GM12878 (cell line): ENCODE results near the gene MRTFA. TPM values are rescaled to one million over a fixed set of nuclear protein-coding genes. Genes with fewer than 3 reads are reported as not detected.

Experiments used
- BRCA1 ChIP-seq: IDR thresholded peaks from 2 replicates; pipeline ENCODE4 v1.6.1; 2011; ENCODE audit warnings: low read depth, low read length, improper control_type of control experiment
- CBFB ChIP-seq: IDR thresholded peaks from 2 replicates; pipeline ENCODE4 v1.6.1; 2016; ENCODE audit warnings: antibody characterized with exemption, low read depth
- CHD1 ChIP-seq: IDR thresholded peaks from 2 replicates; pipeline ENCODE4 v1.6.1; 2012; ENCODE audit warnings: low read depth, low read length, improper control_type of control experiment
- CHD2 ChIP-seq: IDR thresholded peaks from 2 replicates; pipeline ENCODE4 v1.6.1; 2011; ENCODE audit warnings: low read depth, low read length, improper control_type of control experiment, borderline replicate concordance
- CHD4 ChIP-seq: fragments of 200-600 bp; sonication (generic); IDR thresholded peaks from 2 replicates; pipeline ENCODE4 v1.6.1; 2016; ENCODE audit warnings: mild to moderate bottlenecking
- CREM ChIP-seq: IDR thresholded peaks from 2 replicates; pipeline ENCODE4 v1.6.1; 2014; ENCODE audit warnings: antibody characterized with exemption, low read depth
- E2F4 ChIP-seq: IDR thresholded peaks from 2 replicates; pipeline ENCODE4 v1.6.1; 2012; ENCODE audit warnings: low read depth, low read length, improper control_type of control experiment
- E4F1 ChIP-seq: fragments of 450-650 bp; IDR thresholded peaks from 2 replicates; pipeline ENCODE4 v1.6.1; 2018; ENCODE audit warnings: borderline replicate concordance, mild to moderate bottlenecking; ENCODE audit not compliant: partially characterized antibody
- FOXK2 ChIP-seq: fragments of 450-650 bp; IDR thresholded peaks from 2 replicates; pipeline ENCODE4 v1.6.1; 2017; ENCODE audit warnings: mild to moderate bottlenecking, moderate library complexity
- GABPA ChIP-seq: IDR thresholded peaks from 2 replicates; pipeline ENCODE4 v1.6.1; 2014; ENCODE audit warnings: antibody characterized with exemption, low read depth, mild to moderate bottlenecking, inconsistent platforms
- HDAC6 ChIP-seq: fragments of 200-600 bp; sonication (generic); IDR thresholded peaks from one replicate; pipeline ENCODE4 v1.8.0; 2017; ENCODE audit warnings: antibody characterized with exemption; ENCODE audit not compliant: unreplicated experiment
- IKZF2 ChIP-seq, 2 experiments: fragments of 450-650 bp; IDR thresholded peaks; 2 replicates each; pipeline ENCODE4 v1.6.1; 2017; ENCODE audit warnings: mild to moderate bottlenecking in 2 of 2, moderate library complexity in 2 of 2
- JUND ChIP-seq: IDR thresholded peaks from 2 replicates; pipeline ENCODE4 v1.6.1; 2012; ENCODE audit warnings: low read depth, mild to moderate bottlenecking, low read length, improper control_type of control experiment, moderate library complexity
- KDM1A ChIP-seq: fragments of 200-600 bp; sonication (generic); IDR thresholded peaks from 2 replicates; pipeline ENCODE4 v1.6.1; 2016; ENCODE audit warnings: borderline replicate concordance
- LARP7 ChIP-seq: fragments of 450-650 bp; IDR thresholded peaks from 2 replicates; pipeline ENCODE4 v1.6.1; 2017; ENCODE audit warnings: mild to moderate bottlenecking
- NR2C2 ChIP-seq: IDR thresholded peaks from 2 replicates; pipeline ENCODE4 v1.6.1; 2011; ENCODE audit warnings: borderline replicate concordance, low read depth; ENCODE audit not compliant: control insufficient read depth, insufficient read length
- NRF1 ChIP-seq: conservative IDR thresholded peaks from 2 replicates; pipeline ENCODE4 v1.6.1; 2011; ENCODE audit warnings: mild to moderate bottlenecking, low read depth, low read length, improper control_type of control experiment
- PBX3 ChIP-seq: IDR thresholded peaks from 2 replicates; pipeline ENCODE4 v1.6.1; 2011; ENCODE audit warnings: mild to moderate bottlenecking, low read depth, low read length, moderate library complexity; ENCODE audit not compliant: insufficient replicate concordance
- SMAD1 ChIP-seq: fragments of 450-650 bp; IDR thresholded peaks from 2 replicates; pipeline ENCODE4 v1.6.1; 2018; ENCODE audit warnings: mild to moderate bottlenecking, low read depth; ENCODE audit not compliant: partially characterized antibody
- SMAD5 ChIP-seq: IDR thresholded peaks from 2 replicates; pipeline ENCODE4 v1.6.1; 2016; ENCODE audit warnings: antibody characterized with exemption, low read depth
- SP1 ChIP-seq: IDR thresholded peaks from one replicate; pipeline ENCODE4 v1.6.1; 2011; ENCODE audit warnings: low read depth, low read length
- TCF12 ChIP-seq: IDR thresholded peaks from 2 replicates; pipeline ENCODE4 v1.6.1; 2011; ENCODE audit warnings: low read depth, mild to moderate bottlenecking, low read length
- WRNIP1 ChIP-seq: IDR thresholded peaks from 2 replicates; pipeline ENCODE4 v1.6.1; 2011; ENCODE audit warnings: low read depth, low read length, improper control_type of control experiment, borderline replicate concordance
- ZNF24 ChIP-seq: fragments of 450-650 bp; IDR thresholded peaks from 2 replicates; pipeline ENCODE4 v1.6.1; 2017; ENCODE audit warnings: antibody characterized with exemption, mild to moderate bottlenecking
- ZNF274 ChIP-seq: IDR thresholded peaks from one replicate; pipeline ENCODE4 v1.8.0; 2011; ENCODE audit not compliant: insufficient read length, insufficient read depth
- polyA plus RNA-seq, 11 experiments: library from polyadenylated mRNA; depleted of rRNA in 4 of 11; unstranded in 6 of 11; stranded (reverse) in 5 of 11; fragments of >200 nt; fragmentation: Nextera tagmentation in 4 of 11; fragmentation: Illumina TruSeq in 1 of 11; extraction: Ambion mirVana in 4 of 11; extraction: Trizol in 1 of 11; gene quantifications; 1 replicate in 1 of 11; 2 replicates in 10 of 11; pipeline versions ENCODE4 v1.2.1 to v1.2.3, GENCODE V29; 2011 to 2016; ENCODE audit warnings: inconsistent platforms in 2 of 11, missing spikeins in 2 of 11, low read depth in 1 of 11
- total RNA-seq, 4 experiments: library from RNA; depleted of rRNA in 3 of 4; stranded (reverse); fragments of >200 nt in 3 of 4; fragmentation: Illumina TruSeq in 1 of 4; extraction: Trizol in 1 of 4; gene quantifications; 2 replicates each; pipeline versions ENCODE4 v1.2.1 to v1.2.3, GENCODE V29; 2013 to 2021
- TF ChIP-seq, protein P1 (sequence below): IDR thresholded peaks from 2 replicates; pipeline ENCODE4 v1.6.1; 2011; ENCODE audit warnings: low read depth, low read length, improper control_type of control experiment, borderline replicate concordance
- TF ChIP-seq, protein P2 (sequence below): IDR thresholded peaks from 2 replicates; pipeline ENCODE4 v1.6.1; 2011; ENCODE audit warnings: borderline replicate concordance, low read depth, mild to moderate bottlenecking, moderate library complexity, low read length; ENCODE audit not compliant: insufficient read depth, poor library complexity, severe bottlenecking

Gene MRTFA
- total and polyA plus RNA-seq, 10 of the 15 experiments (the other 5 are each of a cell fraction or from before 2014, with no cell fraction given), result 2.0 to 63.9 (median 17.9) TPM

- TF ChIP-seq NRF1 (no peak), FOXK2 (no peak), E4F1 (no peak), PBX3 (no peak), CHD2 (no peak), SMAD1 (no peak), ZNF24 (no peak), SP1 (no peak), CBFB (peak; percentile 42; the same call in 1 of the 2 replicates), CHD4 (0 out of 2 replicates have a peak, but pooled peaks have one; percentile 49), JUND (no peak), GABPA (no peak), HDAC6 (no peak), NR2C2 (no peak), BRCA1 (no peak), TCF12 (no peak), WRNIP1 (no peak), LARP7 (no peak), IKZF2 (IDR thresholded peaks at IDR 0.05) (peak; percentile 58 to 60; a peak in 2 of 4 replicates), SMAD5 (no peak), ZNF274 (no peak), CHD1 (no peak), E2F4 (no peak), KDM1A (no peak), CREM (no peak)
- TF ChIP-seq, protein P1, sequence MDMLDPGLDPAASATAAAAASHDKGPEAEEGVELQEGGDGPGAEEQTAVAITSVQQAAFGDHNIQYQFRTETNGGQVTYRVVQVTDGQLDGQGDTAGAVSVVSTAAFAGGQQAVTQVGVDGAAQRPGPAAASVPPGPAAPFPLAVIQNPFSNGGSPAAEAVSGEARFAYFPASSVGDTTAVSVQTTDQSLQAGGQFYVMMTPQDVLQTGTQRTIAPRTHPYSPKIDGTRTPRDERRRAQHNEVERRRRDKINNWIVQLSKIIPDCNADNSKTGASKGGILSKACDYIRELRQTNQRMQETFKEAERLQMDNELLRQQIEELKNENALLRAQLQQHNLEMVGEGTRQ, result no peak
- TF ChIP-seq, protein P2, sequence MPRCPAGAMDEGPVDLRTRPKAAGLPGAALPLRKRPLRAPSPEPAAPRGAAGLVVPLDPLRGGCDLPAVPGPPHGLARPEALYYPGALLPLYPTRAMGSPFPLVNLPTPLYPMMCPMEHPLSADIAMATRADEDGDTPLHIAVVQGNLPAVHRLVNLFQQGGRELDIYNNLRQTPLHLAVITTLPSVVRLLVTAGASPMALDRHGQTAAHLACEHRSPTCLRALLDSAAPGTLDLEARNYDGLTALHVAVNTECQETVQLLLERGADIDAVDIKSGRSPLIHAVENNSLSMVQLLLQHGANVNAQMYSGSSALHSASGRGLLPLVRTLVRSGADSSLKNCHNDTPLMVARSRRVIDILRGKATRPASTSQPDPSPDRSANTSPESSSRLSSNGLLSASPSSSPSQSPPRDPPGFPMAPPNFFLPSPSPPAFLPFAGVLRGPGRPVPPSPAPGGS, result peak; percentile 11
These were observed 236.4 kb downstream of the MRTFA start (continued) for GRCh38 chr22:40400159-40400558.
